B cell (primary cell): ENCODE measurements around the gene MSH5. TPM values are rescaled to one million over a fixed set of nuclear protein-coding genes. Genes with fewer than 3 reads are reported as not detected.

ENCODE experiments used
- ATAC-seq: fragments of 200-7000 bp; cut with Tn5 transposase; one replicate; pipeline ENCODE4 v1.10.0; 2021; ENCODE audit warnings: low read depth, mild to moderate bottlenecking, moderate number of reproducible peaks, moderate library complexity
- CTCF ChIA-PET: fragments of 350-600 bp; sonication (Branson Sonifier 250); formaldehyde crosslinking; loops from one replicate; lab custom pipeline; 2021; ENCODE audit warnings: antibody characterized with exemption, inconsistent platforms; lab: Charles Lee
- POLR2A ChIA-PET: fragments of 350-600 bp; sonication (Branson Sonifier 250); formaldehyde crosslinking; loops from one replicate; lab custom pipeline; 2021; ENCODE audit warnings: antibody characterized with exemption; lab: Charles Lee
- DNase-seq: peaks from one replicate; pipeline ENCODE4 v3.0.0; 2013
- H2AFZ ChIP-seq: 2 replicates; pipeline ENCODE4 v1.6.1; 2012; ENCODE audit warnings: mild to moderate bottlenecking, low read depth, low read length; ENCODE audit not compliant: insufficient read depth, poor library complexity, severe bottlenecking
- H3K27ac ChIP-seq, 2 donors: 1 replicate in 1 of 2; 2 replicates in 1 of 2; pipeline ENCODE4 v1.5.1; 2012 to 2013; ENCODE audit warnings: low read length in 2 of 2, mild to moderate bottlenecking in 2 of 2, moderate library complexity in 1 of 2
- H3K27me3 ChIP-seq, 4 experiments: fragments of 200-600 bp in 1 of 4; sonication (generic) in 1 of 4; replicated peaks in 1 of 4; 1 replicate in 2 of 4; 2 replicates in 2 of 4; pipeline versions ENCODE4 v1.6.1 to v1.7.0; 2013 to 2016; ENCODE audit warnings: low read length in 3 of 4, mild to moderate bottlenecking in 2 of 4, mixed read lengths in 1 of 4, moderate library complexity in 1 of 4; ENCODE audit not compliant: insufficient read depth in 4 of 4, control insufficient read depth in 3 of 4; ENCODE audit errors: control extremely low read depth in 1 of 4
- H3K36me3 ChIP-seq, 2 experiments: replicated peaks in 1 of 2; 1 replicate in 1 of 2; 2 replicates in 1 of 2; pipeline versions ENCODE4 v1.6.1 to v1.7.1; 2013; ENCODE audit warnings: low read length in 1 of 2; ENCODE audit not compliant: insufficient read depth in 2 of 2, control insufficient read depth in 1 of 2; ENCODE audit errors: control extremely low read depth in 1 of 2, extremely low read depth in 1 of 2
- H3K4me1 ChIP-seq, 2 donors: fragments of 200-600 bp in 1 of 2; sonication (generic) in 1 of 2; 1 replicate in 1 of 2; 2 replicates in 1 of 2; pipeline versions ENCODE4 v1.5.1 to v1.6.1; 2013 to 2017; ENCODE audit warnings: low read length in 2 of 2; ENCODE audit not compliant: control insufficient read depth in 2 of 2, insufficient read depth in 2 of 2
- H3K4me2 ChIP-seq: replicated peaks from 2 replicates; pipeline ENCODE3; 2012; ENCODE audit warnings: mild to moderate bottlenecking, low read depth, low read length; ENCODE audit not compliant: poor library complexity, severe bottlenecking
- H3K4me3 ChIP-seq, 5 experiments: fragments of 200-600 bp in 1 of 5; sonication (generic) in 1 of 5; 1 replicate in 3 of 5; 2 replicates in 2 of 5; pipeline versions ENCODE4 v1.5.1 to v1.7.0; 2011 to 2016; ENCODE audit warnings: low read length in 4 of 5, mild to moderate bottlenecking in 4 of 5, low read depth in 2 of 5, control low read depth in 1 of 5, moderate library complexity in 1 of 5; ENCODE audit not compliant: insufficient read depth in 1 of 5; ENCODE audit errors: control extremely low read depth in 1 of 5, extremely low read depth in 1 of 5
- H3K79me2 ChIP-seq: fragments of 200-600 bp; sonication (generic); one replicate; pipeline ENCODE4 v1.6.0; 2016; ENCODE audit warnings: low read length; ENCODE audit not compliant: control insufficient read depth, insufficient read depth
- H3K9ac ChIP-seq: fragments of 200-600 bp; sonication (generic); 2 replicates; pipeline ENCODE4 v1.6.1; 2017; ENCODE audit warnings: mild to moderate bottlenecking, low read length, moderate library complexity
- H3K9me3 ChIP-seq, 3 donors: one replicate each; pipeline versions ENCODE4 v1.6.1 to v1.7.1; 2013; ENCODE audit warnings: low read length in 2 of 3; ENCODE audit not compliant: control insufficient read depth in 2 of 3, insufficient read depth in 1 of 3; ENCODE audit errors: control extremely low read depth in 1 of 3
- H4K20me1 ChIP-seq: 2 replicates; pipeline ENCODE4 v1.6.0; 2012; ENCODE audit warnings: mild to moderate bottlenecking, low read length; ENCODE audit not compliant: insufficient read depth, control insufficient read depth, poor library complexity, severe bottlenecking
- H3K27ac Mint-ChIP-seq: one replicate; pipeline ENCODE4 v1.8.0; 2021; ENCODE audit warnings: mixed read lengths
- H3K27me3 Mint-ChIP-seq: one replicate; pipeline ENCODE4 v1.8.0; 2021; ENCODE audit warnings: mixed read lengths
- H3K4me1 Mint-ChIP-seq: one replicate; pipeline ENCODE4 v1.8.0; 2021; ENCODE audit warnings: mixed read lengths
- H3K4me3 Mint-ChIP-seq: one replicate; pipeline ENCODE4 v1.8.0; 2021; ENCODE audit warnings: mixed read lengths
- H3K9me3 Mint-ChIP-seq: one replicate; pipeline ENCODE4 v1.8.0; 2022; ENCODE audit warnings: mixed read lengths; ENCODE audit not compliant: insufficient read depth
- CTCF ChIP-seq: fragments of 200-600 bp; IDR thresholded peaks from one replicate; pipeline ENCODE4 v1.8.0; 2022; ENCODE audit warnings: antibody characterized with exemption, mild to moderate bottlenecking
- EZH2 ChIP-seq: IDR thresholded peaks from 2 replicates; pipeline ENCODE4 v1.6.1; 2012; ENCODE audit warnings: borderline replicate concordance, low read depth, mild to moderate bottlenecking, moderate library complexity, low read length; ENCODE audit not compliant: insufficient read depth, poor library complexity, severe bottlenecking
- WGBS: methylation state at CpG from one replicate; pipeline ENCODE4 v1.1.5; 2013; ENCODE audit warnings: missing lambda C conversion rate; ENCODE audit not compliant: insufficient coverage; 5-methylcytosine and 5-hydroxymethylcytosine counted together
- intact Hi-C: fragments of 100-400 bp; cut with micrococcal nuclease; formaldehyde crosslinking; loops from one replicate; pipeline ENCODE4 v1.10.0; 2022
- polyA plus RNA-seq: library from polyadenylated mRNA; depleted of rRNA; stranded (reverse); fragments of >200 nt; gene quantifications from 2 replicates; pipeline ENCODE4 v1.2.3, GENCODE V29; 2012
- total RNA-seq, 2 donors: library from RNA; stranded (reverse); fragments of 120-200 nt in 1 of 2; gene quantifications; 1 replicate in 1 of 2; 2 replicates in 1 of 2; pipeline versions ENCODE4 v1.2.3 to v1.2.4, GENCODE V29; 2013 to 2022

MSH5 gene
- total and polyA plus RNA-seq, 2 donors (not counting 1 experiment from before 2014, with no cell fraction given) = 49.9 to 51.6 TPM

GRCh38 chr6:31769684-31770371 lies 30.0 kb downstream of the MSH5 start:
- DNase-seq (peak; percentile 87), ATAC-seq (peak; percentile 98)
- H3K9me3 ChIP-seq = no peaks in the 10 kb centered on the region
- POLR2A ChIA-PET = interaction anchor here (0.7 to 2.4 kb wide), 7 partner anchors 29 to 117 kb away, joined by 3 to 8 read pairs (median 4); partner anchors contain the start of genes BAG6, DDAH2 and MSH5
- Mint-ChIP-seq H3K27me3 (no peaks in the 10 kb centered on the region), H3K27ac (peak overlapping the region; percentile 32), H3K4me3 (no peak overlapping the region), H3K4me1 (peaks cover 13% of the 10 kb centered on the region), H3K9me3 (no peaks in the 10 kb centered on the region)
- no peaks in the 10 kb centered on the region for H3K79me2 ChIP-seq
- H3K36me3 ChIP-seq = no peaks in the 10 kb centered on the region
- H3K4me3 ChIP-seq = no peak overlapping the region
- H3K27me3 ChIP-seq = no peaks in the 10 kb centered on the region
- H3K4me1 ChIP-seq = peaks cover 0 to 9% of the 10 kb centered on the region in 2 donors
- CTCF ChIA-PET = interaction anchor here (0.6 to 4.5 kb wide), 28 partner anchors 9 to 242 kb away, joined by 3 to 51 read pairs (median 5); partner anchors contain the start of genes ABHD16A, BAG6, CLIC1 and DDAH2
- H3K4me2 ChIP-seq = no peak overlapping the region
- no peak overlapping the region for H3K27ac ChIP-seq
- no peaks in the 10 kb centered on the region for H4K20me1 ChIP-seq
- no peak overlapping the region for H2AFZ ChIP-seq
- H3K9ac ChIP-seq = no peak overlapping the region
- WGBS = 71% methylated on average over 7 of the region's 12 CpGs
- intact Hi-C loops = loop anchor here (1.0 to 5.0 kb wide), 3 partner anchors 41 to 90 kb away; partner anchors contain the start of gene DDAH2
- TF ChIP-seq EZH2 (no peak), CTCF (peak; percentile 74)

GRCh38 chr6:31770860-31771259 lies 31.1 kb downstream of the MSH5 start:
- Histone ChIP-seq H3K27me3 (no peaks in the 10 kb centered on the region), H3K27ac (no peak overlapping the region), H3K4me3 (no peak overlapping the region), H4K20me1 (no peaks in the 10 kb centered on the region), H3K9me3 (no peaks in the 10 kb centered on the region), H3K36me3 (no peaks in the 10 kb centered on the region), H3K9ac (no peak overlapping the region), H3K4me1 (peaks cover 0 to 10% of the 10 kb centered on the region in 2 donors), H3K4me2 (no peak overlapping the region), H2AFZ (no peak overlapping the region), H3K79me2 (no peaks in the 10 kb centered on the region)
- Mint-ChIP-seq H3K27ac (no peak overlapping the region), H3K4me1 (peaks cover 15% of the 10 kb centered on the region), H3K9me3 (no peaks in the 10 kb centered on the region), H3K4me3 (no peak overlapping the region), H3K27me3 (no peaks in the 10 kb centered on the region)
- TF ChIP-seq EZH2 = no peak
- no peak for TF ChIP-seq CTCF
- CTCF ChIA-PET = interaction anchor here (0.7 to 4.5 kb wide), 16 partner anchors 8 to 279 kb away, joined by 3 to 51 read pairs (median 8); partner anchors contain the start of genes ABHD16A, BAG6, CLIC1 and DDAH2
- no CpG with 5 or more reads among the region's 2 CpGs for WGBS
- intact Hi-C loops = loop anchor here (5.0 kb wide), 1 partner anchor 61 kb away; no protein-coding TSS in a partner anchor
- POLR2A ChIA-PET = interaction anchor here (0.7 to 2.4 kb wide), 3 partner anchors 32 to 60 kb away, joined by 4 to 8 read pairs (median 6); no protein-coding TSS in a partner anchor
- ATAC-seq = no peak
- no peak for DNase-seq
